Measurements from ENCODE around the gene TBK1.

TBK1 gene

GRCh38 chr12:64470495-64470894 lies 18.6 kb downstream of the TBK1 start:
- H3K4me3 ChIP-seq (replicated peaks in 1 of 2; ENCODE audit: low read depth in 2 of 2, low read length in 2 of 2), result no peak overlapping the region
- TF ChIP-seq CTCF (IDR thresholded peaks at IDR 0.05; ENCODE audit: low read depth, low read length), result no peak
- no peak for DNase-seq (ENCODE audit: low read depth in 2 of 2)

GRCh38 chr12:64473176-64473575 lies 21.3 kb downstream of the TBK1 start:
- H3K4me3 ChIP-seq (replicated peaks in 1 of 2; ENCODE audit: low read depth in 2 of 2, low read length in 2 of 2), result no peak overlapping the region
- DNase-seq (ENCODE audit: low read depth in 2 of 2), result no peak
- no peak for TF ChIP-seq CTCF (IDR thresholded peaks at IDR 0.05; ENCODE audit: low read depth, low read length)

- no peak for TF ChIP-seq CTCF (IDR thresholded peaks at IDR 0.05; ENCODE audit: low read depth, low read length)
- no peak overlapping the region for H3K4me3 ChIP-seq (replicated peaks in 1 of 2; ENCODE audit: low read depth in 2 of 2, low read length in 2 of 2)
- no peak for DNase-seq (ENCODE audit: low read depth in 2 of 2)
Observed at GRCh38 chr12:64475518-64475917, 23.6 kb downstream of the TBK1 start.

- no peak for DNase-seq (ENCODE audit: low read depth in 2 of 2)
- H3K4me3 ChIP-seq (replicated peaks in 1 of 2; ENCODE audit: low read depth in 2 of 2, low read length in 2 of 2), result no peak overlapping the region
Observed at GRCh38 chr12:64476844-64477243, 24.9 kb downstream of the TBK1 start.

GRCh38 chr12:64478661-64479060 lies 26.7 kb downstream of the TBK1 start:
- no peak for TF ChIP-seq CTCF (IDR thresholded peaks at IDR 0.05; ENCODE audit: low read depth, low read length)
- no peak overlapping the region for H3K4me3 ChIP-seq (replicated peaks in 1 of 2; ENCODE audit: low read depth in 2 of 2, low read length in 2 of 2)
- DNase-seq (ENCODE audit: low read depth in 2 of 2), result no peak

More at GRCh38 chr12:64476844-64477243, 24.9 kb downstream of the TBK1 start:
- TF ChIP-seq CTCF (IDR thresholded peaks at IDR 0.05; ENCODE audit: low read depth, low read length), result no peak

- H3K4me3 ChIP-seq (replicated peaks in 1 of 2; ENCODE audit: low read depth in 2 of 2, low read length in 2 of 2), result no peak overlapping the region
- peak; percentile 16 to 43 for DNase-seq (ENCODE audit: low read depth in 2 of 2)
- no peak for TF ChIP-seq CTCF (IDR thresholded peaks at IDR 0.05; ENCODE audit: low read depth, low read length)
Observed at GRCh38 chr12:64480148-64480547, 28.2 kb downstream of the TBK1 start.

- no peak for DNase-seq (ENCODE audit: low read depth in 2 of 2)
- no peak for TF ChIP-seq CTCF (IDR thresholded peaks at IDR 0.05; ENCODE audit: low read depth, low read length)
- no peak overlapping the region for H3K4me3 ChIP-seq (replicated peaks in 1 of 2; ENCODE audit: low read depth in 2 of 2, low read length in 2 of 2)
Observed at GRCh38 chr12:64486657-64487056, 34.7 kb downstream of the TBK1 start.
